IMR-90 (cell line): ENCODE results near the gene ADAMTS8. TPM values are rescaled to one million over a fixed set of nuclear protein-coding genes. Genes with fewer than 3 reads are reported as not detected.

Source experiments
- ATAC-seq: fragments of 200-7000 bp; cut with Tn5 transposase; 2 replicates; pipeline ENCODE4 v1.9.1; 2020; ENCODE audit warnings: low read depth, mild to moderate bottlenecking, moderate library complexity
- BruUV-seq: library from RNA; stranded (reverse); fragments of 400-500 nt; replicated peaks from 2 replicates; lab custom pipeline; 2021; lab: Mats Ljungman, UMichigan
- CTCF ChIA-PET: fragments of 300-600 bp; formaldehyde crosslinking; extraction: SDS; loops from one replicate; lab custom pipeline; 2021; ENCODE audit warnings: antibody characterized with exemption; lab: Yijun Ruan, JAX
- POLR2A ChIA-PET: fragments of 300-600 bp; sonication (Branson Sonifier 250); formaldehyde crosslinking; loops from one replicate; lab custom pipeline; 2022; ENCODE audit warnings: antibody characterized with exemption; ENCODE audit not compliant: unreplicated experiment; lab: Charles Lee
- DNase-seq: peaks from one replicate; pipeline ENCODE4 v3.0.0; 2013
- H2AFZ ChIP-seq: replicated peaks from 2 replicates; pipeline ENCODE3; 2013; ENCODE audit warnings: low read length, mild to moderate bottlenecking; ENCODE audit not compliant: poor library complexity
- H2AK5ac ChIP-seq: 2 replicates; pipeline ENCODE4 v1.6.1; 2013; ENCODE audit warnings: low read depth, low read length, inconsistent platforms
- H2AK9ac ChIP-seq: replicated peaks from 2 replicates; pipeline ENCODE3; 2013; ENCODE audit warnings: mild to moderate bottlenecking, low read depth, low read length, moderate library complexity; ENCODE audit not compliant: poor library complexity
- H2BK120ac ChIP-seq: 2 replicates; pipeline ENCODE4 v1.6.1; 2013; ENCODE audit warnings: low read depth, low read length, inconsistent platforms
- H2BK15ac ChIP-seq: 3 replicates; pipeline ENCODE4 v1.6.1; 2013; ENCODE audit warnings: low read depth, low read length, inconsistent platforms
- H2BK20ac ChIP-seq: 2 replicates; pipeline ENCODE4 v1.6.1; 2013; ENCODE audit warnings: low read depth, mild to moderate bottlenecking, inconsistent platforms, low read length, moderate library complexity
- H2BK5ac ChIP-seq: 2 replicates; pipeline ENCODE4 v1.6.1; 2013; ENCODE audit warnings: mild to moderate bottlenecking, low read depth, low read length, inconsistent platforms; ENCODE audit not compliant: poor library complexity, severe bottlenecking
- H3K14ac ChIP-seq: replicated peaks from 2 replicates; pipeline ENCODE4 v1.6.1; 2013; ENCODE audit warnings: low read depth, low read length, inconsistent platforms
- H3K18ac ChIP-seq: 2 replicates; pipeline ENCODE4 v1.6.1; 2013; ENCODE audit warnings: low read depth, low read length, control low read depth
- H3K23ac ChIP-seq: 2 replicates; pipeline ENCODE4 v1.6.1; 2013; ENCODE audit warnings: low read depth, low read length, inconsistent platforms
- H3K27ac ChIP-seq: 2 replicates; pipeline ENCODE4 v1.5.1; 2013; ENCODE audit warnings: mild to moderate bottlenecking, control low read depth, low read length; ENCODE audit not compliant: insufficient read depth
- H3K27me3 ChIP-seq: 2 replicates; pipeline ENCODE4 v1.6.1; 2013; ENCODE audit warnings: low read length; ENCODE audit not compliant: control insufficient read depth, insufficient read depth
- H3K36me3 ChIP-seq: 2 replicates; pipeline ENCODE4 v1.6.1; 2013; ENCODE audit warnings: low read length, mixed read lengths; ENCODE audit not compliant: control insufficient read depth, insufficient read depth
- H3K4ac ChIP-seq: 2 replicates; pipeline ENCODE4 v1.6.1; 2013; ENCODE audit warnings: low read depth, low read length, inconsistent platforms
- H3K4me1 ChIP-seq: 2 replicates; pipeline ENCODE4 v1.6.1; 2013; ENCODE audit warnings: low read length, mixed read lengths; ENCODE audit not compliant: control insufficient read depth, insufficient read depth
- H3K4me2 ChIP-seq: 2 replicates; pipeline ENCODE4 v1.6.1; 2013; ENCODE audit warnings: low read depth, mild to moderate bottlenecking, control low read depth, low read length, moderate library complexity
- H3K4me3 ChIP-seq: 2 replicates; pipeline ENCODE4 v1.5.1; 2013; ENCODE audit warnings: low read depth, mild to moderate bottlenecking, control low read depth, low read length, moderate library complexity; ENCODE audit not compliant: insufficient read depth
- H3K56ac ChIP-seq: 2 replicates; pipeline ENCODE4 v1.6.1; 2013; ENCODE audit warnings: low read length, inconsistent platforms; ENCODE audit not compliant: insufficient read depth; ENCODE audit errors: extremely low read depth
- H3K79me1 ChIP-seq, 2 experiments: 2 replicates each; pipeline ENCODE4 v1.6.1; 2013; ENCODE audit warnings: low read length in 2 of 2, inconsistent platforms in 1 of 2, low read depth in 1 of 2
- H3K9ac ChIP-seq: 2 replicates; pipeline ENCODE4 v1.6.1; 2013; ENCODE audit warnings: low read depth, low read length, control low read depth
- H3K9me1 ChIP-seq: 2 replicates; pipeline ENCODE4 v1.6.1; 2013; ENCODE audit warnings: low read length, inconsistent platforms; ENCODE audit not compliant: insufficient read depth
- H3K9me3 ChIP-seq: 2 replicates; pipeline ENCODE4 v1.6.1; 2013; ENCODE audit warnings: low read length; ENCODE audit not compliant: control insufficient read depth, insufficient read depth
- H4K20me1 ChIP-seq: 2 replicates; pipeline ENCODE4 v1.6.1; 2013; ENCODE audit warnings: low read length, inconsistent platforms; ENCODE audit not compliant: insufficient read depth
- H4K5ac ChIP-seq: 2 replicates; pipeline ENCODE4 v1.6.1; 2013; ENCODE audit warnings: mild to moderate bottlenecking, low read depth, low read length, control low read depth
- H4K8ac ChIP-seq, 2 experiments: 2 replicates each; pipeline ENCODE4 v1.6.1; 2013; ENCODE audit warnings: low read depth in 2 of 2, low read length in 2 of 2, control low read depth in 1 of 2, inconsistent platforms in 1 of 2
- H4K91ac ChIP-seq: 2 replicates; pipeline ENCODE4 v1.6.1; 2013; ENCODE audit warnings: low read depth, low read length, inconsistent platforms; ENCODE audit not compliant: insufficient read depth
- BHLHE40 ChIP-seq: fragments of 150-350 bp; IDR thresholded peaks from 2 replicates; pipeline ENCODE4 v1.6.1; 2016; ENCODE audit warnings: mild to moderate bottlenecking, low read depth, low read length
- CEBPB ChIP-seq: IDR thresholded peaks from 2 replicates; pipeline ENCODE4 v1.6.1; 2012; ENCODE audit warnings: low read depth, low read length, improper control_type of control experiment
- CHD1 ChIP-seq: IDR thresholded peaks from 2 replicates; pipeline ENCODE4 v1.6.1; 2012; ENCODE audit warnings: low read depth, low read length, improper control_type of control experiment
- CTCF ChIP-seq: conservative IDR thresholded peaks from 2 replicates; pipeline ENCODE4 v1.5.1; 2012; ENCODE audit warnings: mild to moderate bottlenecking, low read depth, low read length, improper control_type of control experiment
- ELK1 ChIP-seq: fragments of 150-350 bp; IDR thresholded peaks from 2 replicates; pipeline ENCODE4 v1.6.1; 2016; ENCODE audit warnings: low read depth, mild to moderate bottlenecking, low read length, moderate library complexity, borderline replicate concordance
- FOS ChIP-seq: fragments of 150-350 bp; IDR thresholded peaks from 2 replicates; pipeline ENCODE4 v1.6.1; 2016; ENCODE audit warnings: low read depth, low read length
- MAFK ChIP-seq: IDR thresholded peaks from 2 replicates; pipeline ENCODE4 v1.6.1; 2012; ENCODE audit warnings: low read depth, low read length, improper control_type of control experiment
- MAZ ChIP-seq: IDR thresholded peaks from 2 replicates; pipeline ENCODE4 v1.6.1; 2012; ENCODE audit warnings: low read depth, mild to moderate bottlenecking, low read length, improper control_type of control experiment, moderate library complexity, borderline replicate concordance
- MXI1 ChIP-seq: IDR thresholded peaks from 2 replicates; pipeline ENCODE4 v1.6.1; 2012; ENCODE audit warnings: low read depth, mild to moderate bottlenecking, low read length, moderate library complexity, borderline replicate concordance
- NFE2L2 ChIP-seq: fragments of 150-350 bp; IDR thresholded peaks from 2 replicates; pipeline ENCODE4 v1.6.1; 2016; ENCODE audit warnings: low read depth, mild to moderate bottlenecking, low read length
- POLR2A ChIP-seq: IDR thresholded peaks from 2 replicates; pipeline ENCODE4 v1.6.1; 2012; ENCODE audit warnings: mild to moderate bottlenecking, low read depth, low read length
- RAD21 ChIP-seq: IDR thresholded peaks from 2 replicates; pipeline ENCODE4 v1.6.1; 2012; ENCODE audit warnings: low read length, improper control_type of control experiment
- RCOR1 ChIP-seq: IDR thresholded peaks from 2 replicates; pipeline ENCODE4 v1.6.1; 2012; ENCODE audit warnings: mild to moderate bottlenecking, low read length, improper control_type of control experiment; ENCODE audit not compliant: insufficient replicate concordance
- RFX5 ChIP-seq: IDR thresholded peaks from 2 replicates; pipeline ENCODE4 v1.8.0; 2012; ENCODE audit warnings: low read depth, mild to moderate bottlenecking, low read length, moderate library complexity
- SMC3 ChIP-seq: fragments of 150-350 bp; IDR thresholded peaks from 2 replicates; pipeline ENCODE4 v1.6.1; 2016; ENCODE audit warnings: low read depth, mild to moderate bottlenecking, antibody characterized with exemption, low read length, moderate library complexity
- USF2 ChIP-seq: fragments of 150-350 bp; IDR thresholded peaks from 2 replicates; pipeline ENCODE4 v1.6.1; 2017; ENCODE audit warnings: mild to moderate bottlenecking, antibody characterized with exemption, low read length, low read depth
- WGBS, 2 experiments: methylation state at CpG; one replicate each; pipeline versions ENCODE4 v1.1.5 to v1.1.7; 2013; ENCODE audit warnings: missing lambda C conversion rate in 2 of 2; ENCODE audit not compliant: insufficient read length in 1 of 2; ENCODE audit errors: extremely low coverage in 2 of 2; 5-methylcytosine and 5-hydroxymethylcytosine counted together
- dilution Hi-C: fragments of 300-500 bp; cut with HindIII; formaldehyde crosslinking; loops from one replicate; pipeline ENCODE4 v1.14.3; 2018; ENCODE audit warnings: low sequenced_read_pairs; ENCODE audit not compliant: unreplicated experiment
- in situ Hi-C: fragments of 300-500 bp; cut with MboI; formaldehyde crosslinking; loops from 3 replicates; pipeline ENCODE4 v1.14.3; 2019; ENCODE audit warnings: low sequenced_read_pairs, inconsistent platforms, mixed read lengths
- intact Hi-C: fragments of 100-400 bp; cut with micrococcal nuclease; formaldehyde crosslinking; loops from 2 replicates; pipeline ENCODE4 v1.10.0; 2022
- polyA plus RNA-seq, 3 experiments: library from polyadenylated mRNA; depleted of rRNA; stranded (reverse); fragments of >200 nt; gene quantifications; 2 replicates each; pipeline ENCODE4 v1.2.3, GENCODE V29; 2012; ENCODE audit warnings: low replicate concordance in 1 of 3
- total RNA-seq: library from RNA; depleted of rRNA; stranded (reverse); fragments of >200 nt; gene quantifications from 2 replicates; pipeline ENCODE4 v1.2.3, GENCODE V29; 2012

ADAMTS8 gene
- total and polyA plus RNA-seq, 2 of the 4 experiments (the other 2 are of a cell fraction): under 0.01 to 0.60 TPM

DNA sequence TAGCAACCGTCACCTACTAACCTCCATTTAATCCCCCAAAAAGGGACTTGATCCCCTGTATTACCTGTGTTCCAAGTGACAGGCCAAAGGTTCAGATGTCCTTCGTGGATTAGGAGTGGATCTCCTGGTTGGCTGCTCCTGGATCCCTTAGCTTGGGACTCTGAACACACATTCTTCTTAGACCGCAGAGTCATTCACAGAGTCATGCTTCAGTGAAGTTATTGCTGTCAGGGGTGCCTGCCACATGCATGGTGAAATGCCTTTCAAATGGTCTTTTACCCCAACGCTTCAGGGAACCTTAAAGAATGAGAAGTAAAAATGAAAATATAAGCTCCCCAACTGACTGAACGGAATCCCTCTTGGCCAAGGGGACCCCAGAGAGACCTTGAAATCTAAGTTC lies 49.1 kb downstream of the ADAMTS8 start:
- dilution Hi-C loops: no loop called here
- no CpG with 5 or more reads among the region's 5 CpGs for WGBS, 2 experiments

More for the DNA sequence above, 49.1 kb downstream of the ADAMTS8 start:
- intact Hi-C loops (no loop called here), in situ Hi-C loops (loop anchor here (25.0 kb wide), 1 partner anchor 167 kb away; no protein-coding TSS in a partner anchor)
- H3K79me1 ChIP-seq: no peaks in the 10 kb centered on the region
- no peak overlapping the region for H2BK5ac ChIP-seq
- H3K36me3 ChIP-seq: no peaks in the 10 kb centered on the region
- no peak overlapping the region for H3K18ac ChIP-seq
- no peak overlapping the region for H3K56ac ChIP-seq
- H3K9ac ChIP-seq: no peak overlapping the region
- H3K9me3 ChIP-seq: no peaks in the 10 kb centered on the region
- no TSS peak for BruUV-seq
- H4K91ac ChIP-seq: no peak overlapping the region
- no peak overlapping the region for H4K8ac ChIP-seq
- H3K9me1 ChIP-seq: peaks cover 3% of the 10 kb centered on the region; the same call in 1 of the 2 replicates
- no peak overlapping the region for H2AK9ac ChIP-seq
- CTCF ChIA-PET: no interaction called here
- H2BK120ac ChIP-seq: no peak overlapping the region
- H3K27me3 ChIP-seq: peaks cover 39% of the 10 kb centered on the region
- no peak overlapping the region for H4K5ac ChIP-seq
- no peak overlapping the region for H3K4ac ChIP-seq
- TF ChIP-seq MAZ (no peak), CTCF (no peak), NFE2L2 (no peak), CHD1 (no peak), BHLHE40 (no peak), RFX5 (no peak), MXI1 (no peak), RAD21 (no peak), RCOR1 (no peak), CEBPB (no peak), SMC3 (no peak), MAFK (no peak), FOS (no peak), ELK1 (no peak), USF2 (no peak), POLR2A (no peak)
- H3K4me1 ChIP-seq: peaks cover 8% of the 10 kb centered on the region
- POLR2A ChIA-PET: no interaction called here
- no peak overlapping the region for H3K14ac ChIP-seq
- no peak overlapping the region for H2AK5ac ChIP-seq
- no peak overlapping the region for H2BK20ac ChIP-seq
- no peak overlapping the region for H2AFZ ChIP-seq
- no peak overlapping the region for H3K27ac ChIP-seq
- DNase-seq: no peak
- no peak overlapping the region for H2BK15ac ChIP-seq
- peaks cover 5% of the 10 kb centered on the region; the same call in 1 of the 2 replicates for H4K20me1 ChIP-seq
- H3K23ac ChIP-seq: no peak overlapping the region
- no peak overlapping the region for H3K4me2 ChIP-seq
- H3K4me3 ChIP-seq: no peak overlapping the region
- no peak for ATAC-seq
